Suprapubic skin (tissue), 4 donors: ENCODE data around the gene GPR148.

Experiments used
- EP300 ChIP-seq: sonication (generic); formaldehyde crosslinking; IDR thresholded peaks from one replicate; pipeline ENCODE4 v1.6.1; 2017; ENCODE audit warnings: antibody characterized with exemption
- POLR2A ChIP-seq, 2 donors: fragments of 450-650 bp; IDR thresholded peaks; one replicate each; pipeline ENCODE4 v1.6.1; 2017; ENCODE audit warnings: antibody characterized with exemption in 2 of 2, mild to moderate bottlenecking in 2 of 2, moderate library complexity in 2 of 2
- POLR2AphosphoS5 ChIP-seq, 3 donors: sonication (generic); formaldehyde crosslinking; IDR thresholded peaks; one replicate each; pipeline ENCODE4 v1.6.1; 2017; ENCODE audit warnings: antibody characterized with exemption in 3 of 3
- TF ChIP-seq, protein P1 (sequence below), 2 donors: fragments of 200-600 bp in 1 of 2; fragments of 450-650 bp in 1 of 2; sonication (generic) in 1 of 2; IDR thresholded peaks; one replicate each; pipeline ENCODE4 v1.5.1; 2016 to 2019; ENCODE audit warnings: antibody characterized with exemption in 2 of 2, mild to moderate bottlenecking in 1 of 2, moderate library complexity in 1 of 2

DNA sequence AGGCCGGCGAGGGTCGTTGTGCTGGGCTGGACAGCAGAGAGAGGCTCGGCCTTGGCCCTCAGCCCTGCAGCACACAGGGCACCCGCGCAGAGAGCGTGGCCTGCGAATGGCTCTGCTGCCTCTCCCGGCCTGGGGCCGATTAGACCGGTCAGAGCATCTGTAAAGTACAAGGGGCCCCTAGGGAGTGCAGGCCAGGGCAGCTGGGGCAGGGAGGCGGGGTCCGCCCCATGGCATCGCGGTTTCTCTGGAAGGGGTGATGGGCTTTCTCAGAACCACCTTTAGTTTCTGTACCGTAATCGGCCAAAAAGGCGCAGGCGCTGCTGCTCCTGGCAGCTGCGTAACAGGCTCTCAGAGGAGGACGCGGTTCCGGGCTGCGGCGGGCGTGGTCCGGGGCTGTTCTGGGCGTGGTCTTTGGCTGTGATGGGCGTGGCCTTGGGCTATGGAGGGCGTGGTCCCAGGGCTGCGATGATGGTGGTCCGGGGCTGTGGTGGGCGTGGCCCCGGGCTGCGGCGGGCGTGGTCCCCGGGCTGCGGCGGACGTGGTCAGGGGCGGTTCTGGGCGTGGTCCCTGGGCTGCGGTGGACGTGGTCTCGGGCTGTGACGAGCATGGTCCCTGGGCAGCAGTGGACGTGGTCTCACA lies 1.5 kb upstream of the GPR148 start:
- TF ChIP-seq POLR2A (IDR thresholded peaks at IDR 0.05) = no peak
- TF ChIP-seq, protein P1, sequence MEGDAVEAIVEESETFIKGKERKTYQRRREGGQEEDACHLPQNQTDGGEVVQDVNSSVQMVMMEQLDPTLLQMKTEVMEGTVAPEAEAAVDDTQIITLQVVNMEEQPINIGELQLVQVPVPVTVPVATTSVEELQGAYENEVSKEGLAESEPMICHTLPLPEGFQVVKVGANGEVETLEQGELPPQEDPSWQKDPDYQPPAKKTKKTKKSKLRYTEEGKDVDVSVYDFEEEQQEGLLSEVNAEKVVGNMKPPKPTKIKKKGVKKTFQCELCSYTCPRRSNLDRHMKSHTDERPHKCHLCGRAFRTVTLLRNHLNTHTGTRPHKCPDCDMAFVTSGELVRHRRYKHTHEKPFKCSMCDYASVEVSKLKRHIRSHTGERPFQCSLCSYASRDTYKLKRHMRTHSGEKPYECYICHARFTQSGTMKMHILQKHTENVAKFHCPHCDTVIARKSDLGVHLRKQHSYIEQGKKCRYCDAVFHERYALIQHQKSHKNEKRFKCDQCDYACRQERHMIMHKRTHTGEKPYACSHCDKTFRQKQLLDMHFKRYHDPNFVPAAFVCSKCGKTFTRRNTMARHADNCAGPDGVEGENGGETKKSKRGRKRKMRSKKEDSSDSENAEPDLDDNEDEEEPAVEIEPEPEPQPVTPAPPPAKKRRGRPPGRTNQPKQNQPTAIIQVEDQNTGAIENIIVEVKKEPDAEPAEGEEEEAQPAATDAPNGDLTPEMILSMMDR (IDR thresholded peaks at IDR 0.05) = no peak
- no peak for TF ChIP-seq POLR2AphosphoS5 (IDR thresholded peaks at IDR 0.05)
- no peak for TF ChIP-seq EP300
